ENCODE measurements around the gene EPHA8.

- TF ChIP-seq CTCF (conservative IDR thresholded peaks at IDR 0.05) = no peak
- TF ChIP-seq ZFX (IDR thresholded peaks at IDR 0.05) = no peak
Measured at GRCh38 chr1:22636353-22636752, 73.1 kb downstream of the EPHA8 start, which contains the start of gene C1QA.

Data from C4-2B (cell line).